Spinal cord (tissue), 10 donors: ENCODE data around the gene KRTAP13-2. TPM values are rescaled to one million over a fixed set of nuclear protein-coding genes. Genes with fewer than 3 reads are reported as not detected.
A peak's percentile ranks its signal among the peaks of the same experiment; 100 is the strongest.

Source experiments
- DNase-seq, 6 donors: peaks; one replicate each; pipeline versions ENCODE4 v3.0.0 to v3.0.0-alpha.2; 2013 to 2015; ENCODE audit warnings: low spot score in 6 of 6, low read depth in 4 of 6
- H3K27ac ChIP-seq: one replicate; pipeline ENCODE4 v1.5.1; 2013; ENCODE audit warnings: low read depth, low read length, control low read depth
- H3K27me3 ChIP-seq: one replicate; pipeline ENCODE4 v1.6.1; 2013; ENCODE audit warnings: low read length; ENCODE audit not compliant: control insufficient read depth, insufficient read depth
- H3K36me3 ChIP-seq: one replicate; pipeline ENCODE4 v1.6.1; 2013; ENCODE audit warnings: low read length; ENCODE audit not compliant: control insufficient read depth, insufficient read depth
- H3K4me1 ChIP-seq: one replicate; pipeline ENCODE4 v1.6.1; 2013; ENCODE audit warnings: low read length; ENCODE audit not compliant: control insufficient read depth, insufficient read depth
- H3K4me3 ChIP-seq: one replicate; pipeline ENCODE4 v1.5.1; 2013; ENCODE audit warnings: low read depth, low read length, control low read depth
- H3K9me3 ChIP-seq: one replicate; pipeline ENCODE4 v1.6.1; 2013; ENCODE audit warnings: low read length; ENCODE audit not compliant: control insufficient read depth, insufficient read depth
- WGBS: methylation state at CpG from one replicate; pipeline ENCODE4 v1.1.5; 2013; ENCODE audit warnings: missing lambda C conversion rate; ENCODE audit not compliant: insufficient coverage; 5-methylcytosine and 5-hydroxymethylcytosine counted together
- polyA plus RNA-seq, 2 donors: library from polyadenylated mRNA; unstranded; fragments of 120-200 nt; gene quantifications; one replicate each; pipeline ENCODE4 v1.2.1, GENCODE V29; 2013; ENCODE audit not compliant: insufficient read length in 2 of 2
- total RNA-seq, 2 donors: library from RNA; depleted of rRNA in 1 of 2; stranded (reverse); fragments of 120-200 nt in 1 of 2; fragments of >200 nt in 1 of 2; gene quantifications; one replicate each; pipeline versions ENCODE4 v1.2.3 to v1.2.4, GENCODE V29; 2013 to 2014
- donor health status: healthy.

The KRTAP13-2 gene
- total and polyA plus RNA-seq, 4 donors: not detected

GRCh38 chr21:30349572-30349971, 22.5 kb downstream of the KRTAP13-2 start:
- no peak overlapping the region for H3K27ac ChIP-seq
- DNase-seq: no peak
- no peak overlapping the region for H3K4me3 ChIP-seq
- H3K9me3 ChIP-seq: no peaks in the 10 kb centered on the region
- no CpG with 5 or more reads among the region's 3 CpGs for WGBS
- H3K36me3 ChIP-seq: no peaks in the 10 kb centered on the region
- no peaks in the 10 kb centered on the region for H3K27me3 ChIP-seq
- no peaks in the 10 kb centered on the region for H3K4me1 ChIP-seq

GRCh38 chr21:30348506-30348905, 23.6 kb downstream of the KRTAP13-2 start, which contains the start of gene KRTAP23-1:
TSS of gene KRTAP23-1 (minus strand) at chr21:30348606. CDS start at chr21:30348606, 0 bp downstream.
- WGBS: 96% methylated on average over 2 of the region's 4 CpGs
- Histone ChIP-seq H3K9me3 (no peaks in the 10 kb centered on the region), H3K4me3 (no peak within 1 kb of the TSS), H3K27ac (no peak within 1 kb of the TSS), H3K27me3 (no peaks in the 10 kb centered on the region), H3K36me3 (no peaks in the 10 kb centered on the region), H3K4me1 (no peaks in the 10 kb centered on the region)
- DNase-seq: no peak

DNA sequence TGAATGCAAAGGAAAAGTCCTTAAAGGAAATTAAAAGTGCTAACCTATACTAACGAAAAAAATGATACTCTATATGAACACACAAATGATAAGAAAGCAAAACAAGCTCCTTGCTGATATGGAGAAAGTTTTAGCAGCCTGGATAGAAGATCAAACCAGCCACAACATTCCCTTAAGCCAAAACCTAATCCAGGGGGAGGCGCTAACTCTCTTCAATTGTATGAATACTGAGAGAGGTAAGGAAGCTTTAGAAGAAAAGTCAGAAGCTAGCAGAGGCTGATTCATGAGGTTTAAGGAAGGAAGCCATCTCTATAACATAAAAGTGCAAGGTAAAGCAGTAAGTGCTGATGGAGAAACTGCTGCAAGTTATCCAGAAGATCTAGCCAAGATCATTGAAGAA, 27.1 kb downstream of the KRTAP13-2 start:
- no peaks in the 10 kb centered on the region for H3K9me3 ChIP-seq
- no CpG with 5 or more reads among the region's 2 CpGs for WGBS
- H3K4me3 ChIP-seq: no peak overlapping the region
- H3K4me1 ChIP-seq: no peaks in the 10 kb centered on the region
- H3K36me3 ChIP-seq: no peaks in the 10 kb centered on the region
- no peak overlapping the region for H3K27ac ChIP-seq
- DNase-seq: no peak
- H3K27me3 ChIP-seq: no peaks in the 10 kb centered on the region

DNA sequence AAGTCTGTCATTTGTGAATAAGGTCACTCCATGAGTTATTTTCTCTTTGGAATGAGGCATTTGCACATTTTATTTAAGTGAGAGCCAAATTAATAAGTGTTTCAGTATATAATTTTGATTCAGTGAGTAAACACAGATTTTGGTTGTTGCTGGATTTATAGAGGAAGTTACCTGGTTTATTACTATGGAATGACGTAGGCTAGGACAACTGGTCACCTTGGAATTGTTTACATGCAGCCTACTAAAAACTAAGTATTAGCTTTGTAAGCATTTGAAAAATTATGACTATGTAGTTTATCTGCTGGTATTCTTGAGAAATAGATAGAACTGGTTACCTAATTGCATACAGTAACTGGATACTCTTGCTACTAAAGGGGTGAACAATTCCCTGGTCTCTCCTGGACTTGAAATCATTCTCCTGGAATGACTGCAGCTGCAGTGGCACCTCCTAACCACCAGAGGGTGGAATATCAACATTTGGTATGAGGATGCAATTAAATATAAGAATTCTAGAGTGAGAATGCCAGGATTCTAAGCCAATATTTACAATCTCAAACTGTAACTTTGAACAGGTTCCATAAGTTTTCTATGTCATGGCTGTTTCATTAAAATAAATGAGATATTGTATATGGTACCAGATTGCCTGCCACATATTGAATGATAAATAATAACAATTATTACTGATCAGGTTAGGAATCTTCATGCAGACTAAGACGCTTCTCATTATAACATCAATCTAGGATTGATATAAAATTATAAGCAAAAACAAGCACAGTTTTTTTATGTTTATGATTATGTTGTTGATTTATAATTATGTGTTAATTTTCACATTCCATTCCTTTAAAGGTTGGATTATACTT, 31.1 kb downstream of the KRTAP13-2 start:
- Histone ChIP-seq H3K4me1 (no peaks in the 10 kb centered on the region), H3K27me3 (no peaks in the 10 kb centered on the region), H3K9me3 (no peaks in the 10 kb centered on the region), H3K4me3 (no peak overlapping the region), H3K36me3 (no peaks in the 10 kb centered on the region), H3K27ac (no peak overlapping the region)
- WGBS: no CpG with 5 or more reads among the region's 2 CpGs
- DNase-seq: peak in 2 of 6 donors; percentile 39 to 74

- Histone ChIP-seq H3K36me3 (no peaks in the 10 kb centered on the region), H3K4me1 (no peaks in the 10 kb centered on the region), H3K4me3 (no peak overlapping the region), H3K27ac (no peak overlapping the region), H3K9me3 (no peaks in the 10 kb centered on the region), H3K27me3 (no peaks in the 10 kb centered on the region)
- 71% methylated on average over 2 of the region's 4 CpGs for WGBS
- DNase-seq: no peak
Observed at GRCh38 chr21:30338717-30339116, 33.4 kb downstream of the KRTAP13-2 start.

GRCh38 chr21:30337772-30338171, 34.3 kb downstream of the KRTAP13-2 start:
- Histone ChIP-seq H3K4me1 (no peaks in the 10 kb centered on the region), H3K27me3 (no peaks in the 10 kb centered on the region), H3K36me3 (no peaks in the 10 kb centered on the region), H3K4me3 (no peak overlapping the region), H3K27ac (no peak overlapping the region), H3K9me3 (no peaks in the 10 kb centered on the region)
- DNase-seq: no peak

DNA sequence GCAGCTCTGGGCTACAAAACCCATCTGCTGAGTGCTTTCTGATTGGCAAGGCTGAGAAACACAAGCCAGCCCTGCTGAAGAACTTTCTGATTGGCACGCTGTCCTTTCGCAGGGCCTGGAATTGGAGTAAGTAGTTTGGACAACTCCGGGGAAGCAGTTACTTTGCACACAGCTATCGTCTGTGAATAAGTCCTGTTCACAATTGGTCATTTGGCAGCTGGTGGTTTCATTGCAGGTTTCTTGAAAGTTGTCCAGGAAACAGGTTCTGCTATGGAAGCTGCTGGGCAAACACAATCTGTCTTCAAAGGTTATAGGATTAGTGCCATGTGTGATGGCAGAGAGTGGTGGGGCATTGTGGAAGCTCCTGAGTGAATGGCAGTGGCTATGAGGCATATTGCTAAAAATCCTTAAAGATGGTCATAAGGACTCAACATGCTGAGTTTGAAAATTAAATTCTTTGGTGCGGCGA, 34.8 kb downstream of the KRTAP13-2 start, which contains the start of gene KRTAP27-1:
TSS of gene KRTAP27-1 (minus strand) at position 419 of the 469 bp plus-strand sequence. CDS start at position 393, 26 bp downstream.
- peak in 1 of 6 donors; percentile 60 for DNase-seq
- Histone ChIP-seq H3K36me3 (no peaks in the 10 kb centered on the region), H3K27ac (no peak within 1 kb of the TSS), H3K4me1 (no peaks in the 10 kb centered on the region), H3K27me3 (no peaks in the 10 kb centered on the region), H3K9me3 (no peaks in the 10 kb centered on the region), H3K4me3 (no peak within 1 kb of the TSS)
- 57% methylated on average over 4 of the region's 6 CpGs for WGBS

- Histone ChIP-seq H3K4me3 (no peak overlapping the region), H3K4me1 (no peaks in the 10 kb centered on the region), H3K36me3 (no peaks in the 10 kb centered on the region), H3K9me3 (no peaks in the 10 kb centered on the region), H3K27ac (no peak overlapping the region), H3K27me3 (no peaks in the 10 kb centered on the region)
- DNase-seq: peak in 1 of 6 donors; percentile 10
- no CpG with 5 or more reads among the region's 2 CpGs for WGBS
Observed at GRCh38 chr21:30336596-30336995, 35.5 kb downstream of the KRTAP13-2 start.

GRCh38 chr21:30333736-30334135, 38.3 kb downstream of the KRTAP13-2 start:
- no CpG with 5 or more reads among the region's 3 CpGs for WGBS
- Histone ChIP-seq H3K27me3 (no peaks in the 10 kb centered on the region), H3K9me3 (no peaks in the 10 kb centered on the region), H3K4me3 (no peak overlapping the region), H3K36me3 (no peaks in the 10 kb centered on the region), H3K27ac (no peak overlapping the region), H3K4me1 (no peaks in the 10 kb centered on the region)
- no peak for DNase-seq

DNA sequence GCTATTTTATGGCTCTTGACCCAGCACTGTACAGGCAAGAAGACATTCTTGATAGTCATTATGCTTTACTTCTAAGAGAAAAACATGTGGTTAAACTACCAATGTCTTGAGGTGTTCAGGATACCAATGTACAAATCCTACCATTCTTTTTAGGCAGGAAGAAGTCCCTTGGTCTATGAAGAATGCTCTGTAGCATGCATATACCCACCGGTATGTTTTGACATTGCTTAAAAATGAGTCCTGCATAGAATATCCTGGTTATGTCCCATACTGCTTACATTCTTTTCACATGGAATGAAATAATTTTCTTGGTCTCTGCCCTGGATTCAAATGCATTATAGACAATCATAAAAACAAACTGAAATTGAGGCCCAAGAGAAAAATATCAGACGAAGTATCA, 39.4 kb downstream of the KRTAP13-2 start:
- H3K36me3 ChIP-seq: no peaks in the 10 kb centered on the region
- H3K27me3 ChIP-seq: no peaks in the 10 kb centered on the region
- WGBS: no CpG with 5 or more reads among the region's 2 CpGs
- no peaks in the 10 kb centered on the region for H3K9me3 ChIP-seq
- no peak for DNase-seq
- no peak overlapping the region for H3K4me3 ChIP-seq
- no peak overlapping the region for H3K27ac ChIP-seq
- no peaks in the 10 kb centered on the region for H3K4me1 ChIP-seq
